Loucy (cell line): ENCODE results near the gene MOSMO.

ENCODE experiments used
- H2AFZ ChIP-seq: fragments of 200-600 bp; sonication (generic); 2 replicates; pipeline ENCODE4 v1.6.0; 2016; ENCODE audit warnings: antibody characterized with exemption, mild to moderate bottlenecking, low read length, moderate library complexity
- H3F3A ChIP-seq: fragments of 200-600 bp; 2 replicates; pipeline ENCODE4 v1.6.0; 2016; ENCODE audit warnings: antibody characterized with exemption, low read depth, mild to moderate bottlenecking
- H3K27me3 ChIP-seq: fragments of 200-600 bp; sonication (generic); 2 replicates; pipeline ENCODE4 v1.6.1; 2014; ENCODE audit warnings: low read length, mild to moderate bottlenecking; ENCODE audit not compliant: insufficient read depth, poor library complexity, severe bottlenecking
- H3K36me3 ChIP-seq: fragments of 200-600 bp; sonication (generic); 2 replicates; pipeline ENCODE4 v1.6.1; 2016; ENCODE audit warnings: low read length; ENCODE audit not compliant: insufficient read depth
- H3K4me1 ChIP-seq: fragments of 200-600 bp; sonication (generic); 2 replicates; pipeline ENCODE4 v1.5.1; 2014; ENCODE audit warnings: low read length, mild to moderate bottlenecking; ENCODE audit not compliant: insufficient read depth, poor library complexity, severe bottlenecking
- H3K4me2 ChIP-seq: fragments of 200-600 bp; sonication (generic); 2 replicates; pipeline ENCODE4 v1.6.0; 2014; ENCODE audit warnings: antibody characterized with exemption, low read length, low read depth, mild to moderate bottlenecking; ENCODE audit not compliant: poor library complexity, severe bottlenecking
- H3K4me3 ChIP-seq: fragments of 200-600 bp; sonication (generic); 2 replicates; pipeline ENCODE4 v1.5.1; 2014; ENCODE audit warnings: low read length, mild to moderate bottlenecking, mixed read lengths; ENCODE audit not compliant: poor library complexity, severe bottlenecking
- H3K79me2 ChIP-seq: fragments of 200-600 bp; sonication (generic); 2 replicates; pipeline ENCODE4 v1.6.1; 2014; ENCODE audit warnings: low read length; ENCODE audit not compliant: insufficient read depth
- H3K9ac ChIP-seq: fragments of 200-600 bp; sonication (generic); 2 replicates; pipeline ENCODE4 v1.6.0; 2014; ENCODE audit warnings: mild to moderate bottlenecking, low read depth, low read length, moderate library complexity; ENCODE audit not compliant: poor library complexity, severe bottlenecking
- H3K9me2 ChIP-seq: fragments of 200-600 bp; sonication (generic); replicated peaks from 2 replicates; pipeline ENCODE4 v1.6.1; 2016; ENCODE audit warnings: low read depth, low read length, mixed read lengths
- H3K9me3 ChIP-seq: fragments of 200-600 bp; sonication (generic); 2 replicates; pipeline ENCODE4 v1.6.1; 2014; ENCODE audit warnings: mild to moderate bottlenecking, antibody characterized with exemption, low read length, low read depth; ENCODE audit not compliant: insufficient read depth
- H4K20me1 ChIP-seq: fragments of 200-600 bp; sonication (generic); 2 replicates; pipeline ENCODE4 v1.6.0; 2014; ENCODE audit warnings: antibody characterized with exemption, low read length, mild to moderate bottlenecking; ENCODE audit not compliant: insufficient read depth, poor library complexity, severe bottlenecking
- CTCF ChIP-seq: fragments of 200-600 bp; sonication (generic); conservative IDR thresholded peaks from 2 replicates; pipeline ENCODE4 v1.5.1; 2014; ENCODE audit warnings: mild to moderate bottlenecking, antibody characterized with exemption, low read length
- EZH2phosphoT487 ChIP-seq: fragments of 200-600 bp; IDR thresholded peaks from 2 replicates; pipeline ENCODE4 v1.6.1; 2018; ENCODE audit warnings: antibody characterized with exemption, mild to moderate bottlenecking, moderate library complexity, borderline replicate concordance

The MOSMO gene

GRCh38 chr16:22016927-22017326 is 9.0 kb downstream of the MOSMO start:
- H2AFZ ChIP-seq: no peak overlapping the region
- no peaks in the 10 kb centered on the region for H3F3A ChIP-seq
- H3K4me3 ChIP-seq: no peak overlapping the region
- TF ChIP-seq EZH2phosphoT487 (no peak), CTCF (no peak)
- H3K27me3 ChIP-seq: no peaks in the 10 kb centered on the region
- H3K9me2 ChIP-seq: no peaks in the 10 kb centered on the region
- H3K36me3 ChIP-seq: no peaks in the 10 kb centered on the region
- H3K9ac ChIP-seq: no peak overlapping the region
- H3K4me2 ChIP-seq: no peak overlapping the region
- H4K20me1 ChIP-seq: peaks cover 12% of the 10 kb centered on the region
- H3K9me3 ChIP-seq: no peaks in the 10 kb centered on the region
- H3K79me2 ChIP-seq: peaks cover 33% of the 10 kb centered on the region; the same call in 1 of the 2 replicates
- H3K4me1 ChIP-seq: peaks cover 29% of the 10 kb centered on the region

- Histone ChIP-seq H3K9ac (no peak overlapping the region), H3K9me3 (no peaks in the 10 kb centered on the region), H2AFZ (no peak overlapping the region), H3K27me3 (no peaks in the 10 kb centered on the region), H3K9me2 (no peaks in the 10 kb centered on the region), H3K79me2 (peaks cover 29% of the 10 kb centered on the region; the same call in 1 of the 2 replicates), H3K4me2 (no peak overlapping the region), H3K4me3 (no peak overlapping the region), H3K36me3 (no peaks in the 10 kb centered on the region), H3F3A (no peaks in the 10 kb centered on the region), H3K4me1 (peaks cover 25% of the 10 kb centered on the region), H4K20me1 (peaks cover 6% of the 10 kb centered on the region)
- no peak for TF ChIP-seq CTCF
- no peak for TF ChIP-seq EZH2phosphoT487
Measured at GRCh38 chr16:22018559-22018958, 10.6 kb downstream of the MOSMO start.

GRCh38 chr16:22022151-22022550 is 14.2 kb downstream of the MOSMO start:
- H3K9me3 ChIP-seq: no peaks in the 10 kb centered on the region
- no peak overlapping the region for H3K4me2 ChIP-seq
- H3K9me2 ChIP-seq: no peaks in the 10 kb centered on the region
- no peaks in the 10 kb centered on the region for H3F3A ChIP-seq
- peaks cover 13% of the 10 kb centered on the region for H3K4me1 ChIP-seq
- H2AFZ ChIP-seq: no peak overlapping the region
- no peaks in the 10 kb centered on the region for H3K27me3 ChIP-seq
- no peak overlapping the region for H3K4me3 ChIP-seq
- H4K20me1 ChIP-seq: peaks cover 6% of the 10 kb centered on the region
- TF ChIP-seq CTCF (no peak), EZH2phosphoT487 (no peak)
- H3K79me2 ChIP-seq: peaks cover 18% of the 10 kb centered on the region; the same call in 1 of the 2 replicates
- H3K9ac ChIP-seq: no peak overlapping the region
- no peaks in the 10 kb centered on the region for H3K36me3 ChIP-seq
